MCF 10A (cell line): ENCODE results near the gene PROSER2. TPM values are rescaled to one million over a fixed set of nuclear protein-coding genes. Genes with fewer than 3 reads are reported as not detected.

Experiments used
- BruUV-seq: library from RNA; stranded (reverse); fragments of 400-500 nt; replicated peaks from 2 replicates; lab custom pipeline; 2021; lab: Mats Ljungman, UMichigan
- CTCF ChIA-PET: fragments of 300-600 bp; sonication (Branson Sonifier 250); formaldehyde crosslinking; extraction: SDS; loops from one replicate; lab custom pipeline; 2021; ENCODE audit warnings: antibody characterized with exemption, inconsistent platforms; lab: Yijun Ruan, JAX
- POLR2A ChIA-PET: fragments of 300-600, 350-650 bp; sonication (Branson Sonifier 250); formaldehyde crosslinking; extraction: SDS; loops from one replicate; lab custom pipeline; 2020; ENCODE audit warnings: antibody characterized with exemption, inconsistent platforms; lab: Yijun Ruan, JAX
- DNase-seq: peaks from one replicate; pipeline ENCODE4 v3.0.0-alpha.2; 2018; ENCODE audit not compliant: unreplicated experiment
- H3K27ac Mint-ChIP-seq: one replicate; pipeline ENCODE4 v1.8.0; 2022; ENCODE audit warnings: mild to moderate bottlenecking, low read depth, mixed read lengths; ENCODE audit not compliant: unreplicated experiment
- H3K27me3 Mint-ChIP-seq: one replicate; pipeline ENCODE4 v1.8.0; 2022; ENCODE audit warnings: mixed read lengths; ENCODE audit not compliant: insufficient read depth, unreplicated experiment
- H3K36me3 Mint-ChIP-seq: one replicate; pipeline ENCODE4 v1.8.0; 2022; ENCODE audit warnings: mild to moderate bottlenecking, moderate library complexity, mixed read lengths; ENCODE audit not compliant: insufficient read depth, unreplicated experiment
- H3K4me1 Mint-ChIP-seq: one replicate; pipeline ENCODE4 v1.8.0; 2022; ENCODE audit warnings: mixed read lengths; ENCODE audit not compliant: insufficient read depth, unreplicated experiment
- H3K4me3 Mint-ChIP-seq: one replicate; pipeline ENCODE4 v1.8.0; 2022; ENCODE audit warnings: mild to moderate bottlenecking, moderate library complexity, mixed read lengths; ENCODE audit not compliant: unreplicated experiment
- H3K9me3 Mint-ChIP-seq: one replicate; pipeline ENCODE4 v1.8.0; 2022; ENCODE audit warnings: mixed read lengths; ENCODE audit not compliant: unreplicated experiment
- intact Hi-C: fragments of 100-400 bp; cut with micrococcal nuclease; formaldehyde crosslinking; loops from 2 replicates; pipeline ENCODE4 v1.14.1; 2022
- total RNA-seq: library from RNA; stranded (reverse); gene quantifications from 2 replicates; pipeline ENCODE4 v1.2.3, GENCODE V29; 2022
- TF ChIP-seq, protein P1 (sequence below): fragments of 200-600 bp; IDR thresholded peaks from one replicate; pipeline ENCODE4 v1.8.0; 2022; ENCODE audit warnings: antibody characterized with exemption, mild to moderate bottlenecking; ENCODE audit not compliant: unreplicated experiment

Gene PROSER2
- total RNA-seq, 1 experiment from 2014 or later, result 58.0 TPM

DNA sequence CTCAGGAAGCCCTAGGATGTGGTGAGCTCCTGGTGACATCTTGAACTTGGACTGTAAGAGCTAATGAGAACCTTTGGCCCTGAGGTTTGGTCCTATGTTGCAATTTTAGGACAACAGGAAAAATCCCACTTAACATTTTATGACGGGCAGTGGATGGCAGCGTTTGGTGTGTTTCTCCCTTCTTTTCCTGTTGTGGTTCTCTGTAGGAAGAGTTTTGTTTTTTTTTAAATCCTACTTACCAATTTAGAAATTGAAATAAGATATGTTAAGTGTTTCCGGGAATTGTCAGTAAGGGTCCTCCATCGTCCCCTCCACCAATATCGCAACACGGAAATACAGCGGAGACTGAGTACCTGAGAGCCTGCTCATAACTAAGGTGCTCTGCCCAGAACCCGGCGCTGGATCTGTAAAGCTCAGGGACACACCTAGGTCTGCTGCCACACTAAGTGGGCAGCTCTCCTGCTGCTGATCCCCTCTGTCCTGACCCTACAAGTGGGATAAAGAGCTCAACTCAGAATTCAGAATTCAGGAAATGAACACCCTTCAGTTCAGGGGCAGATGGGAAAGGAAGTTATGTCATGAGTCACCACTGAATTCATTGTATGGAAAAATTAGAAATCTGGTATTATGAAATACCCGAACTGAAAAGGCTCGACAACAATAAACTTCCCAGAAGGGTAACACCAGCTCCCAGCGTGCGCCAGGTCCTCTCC is 9.1 kb upstream of the PROSER2 start:
- intact Hi-C loops, result no loop called here
- ChIA-PET POLR2A (interaction anchor here (0.6 to 0.8 kb wide), 3 partner anchors 11 to 229 kb away, joined by 3 to 4 read pairs (median 3); partner anchors contain the start of gene UPF2), CTCF (interaction anchor here (1.3 to 2.1 kb wide), 5 partner anchors 16 to 172 kb away, joined by 3 to 7 read pairs (median 4); no protein-coding TSS in a partner anchor)
- Mint-ChIP-seq H3K27ac (no peak overlapping the region), H3K36me3 (no peaks in the 10 kb centered on the region), H3K4me1 (peaks cover 9% of the 10 kb centered on the region), H3K27me3 (no peaks in the 10 kb centered on the region), H3K4me3 (no peak overlapping the region), H3K9me3 (no peaks in the 10 kb centered on the region)
- TF ChIP-seq, protein P1, sequence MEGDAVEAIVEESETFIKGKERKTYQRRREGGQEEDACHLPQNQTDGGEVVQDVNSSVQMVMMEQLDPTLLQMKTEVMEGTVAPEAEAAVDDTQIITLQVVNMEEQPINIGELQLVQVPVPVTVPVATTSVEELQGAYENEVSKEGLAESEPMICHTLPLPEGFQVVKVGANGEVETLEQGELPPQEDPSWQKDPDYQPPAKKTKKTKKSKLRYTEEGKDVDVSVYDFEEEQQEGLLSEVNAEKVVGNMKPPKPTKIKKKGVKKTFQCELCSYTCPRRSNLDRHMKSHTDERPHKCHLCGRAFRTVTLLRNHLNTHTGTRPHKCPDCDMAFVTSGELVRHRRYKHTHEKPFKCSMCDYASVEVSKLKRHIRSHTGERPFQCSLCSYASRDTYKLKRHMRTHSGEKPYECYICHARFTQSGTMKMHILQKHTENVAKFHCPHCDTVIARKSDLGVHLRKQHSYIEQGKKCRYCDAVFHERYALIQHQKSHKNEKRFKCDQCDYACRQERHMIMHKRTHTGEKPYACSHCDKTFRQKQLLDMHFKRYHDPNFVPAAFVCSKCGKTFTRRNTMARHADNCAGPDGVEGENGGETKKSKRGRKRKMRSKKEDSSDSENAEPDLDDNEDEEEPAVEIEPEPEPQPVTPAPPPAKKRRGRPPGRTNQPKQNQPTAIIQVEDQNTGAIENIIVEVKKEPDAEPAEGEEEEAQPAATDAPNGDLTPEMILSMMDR, result no peak
- peak; percentile 68 for DNase-seq
- no TSS peak for BruUV-seq

GRCh38 chr10:11819027-11819426 is 4.1 kb upstream of the PROSER2 start:
- H3K4me1 Mint-ChIP-seq, result peaks cover 15% of the 10 kb centered on the region
- CTCF ChIA-PET, result interaction anchor here (0.7 to 3.4 kb wide), 13 partner anchors 9 to 168 kb away, joined by 3 to 44 read pairs (median 7); no protein-coding TSS in a partner anchor
- no peak for DNase-seq
- H3K27ac Mint-ChIP-seq, result no peak overlapping the region
- POLR2A ChIA-PET, result interaction anchor here (1.3 to 1.5 kb wide), 2 partner anchors 12 to 37 kb away, joined by 6 to 7 read pairs; no protein-coding TSS in a partner anchor
- TF ChIP-seq, protein P1, result no peak
- H3K9me3 Mint-ChIP-seq, result no peaks in the 10 kb centered on the region
- no peaks in the 10 kb centered on the region for H3K27me3 Mint-ChIP-seq
- no peaks in the 10 kb centered on the region for H3K36me3 Mint-ChIP-seq
- no TSS peak for BruUV-seq
- H3K4me3 Mint-ChIP-seq, result no peak overlapping the region
- intact Hi-C loops, result no loop called here

- no peaks in the 10 kb centered on the region for H3K27me3 Mint-ChIP-seq
- intact Hi-C loops, result loop anchor here (5.0 kb wide), 1 partner anchor 35 kb away; no protein-coding TSS in a partner anchor
- ChIA-PET CTCF (interaction anchor here (0.5 to 3.4 kb wide), 7 partner anchors 9 to 41 kb away, joined by 3 to 44 read pairs (median 3); no protein-coding TSS in a partner anchor), POLR2A (interaction anchor here (0.6 to 1.8 kb wide), 12 partner anchors 9 to 221 kb away, joined by 3 to 6 read pairs (median 3); partner anchors contain the start of gene USP6NL)
- no peak overlapping the region for H3K27ac Mint-ChIP-seq
- no peak overlapping the region for H3K4me3 Mint-ChIP-seq
- TF ChIP-seq, protein P1, result no peak
- H3K4me1 Mint-ChIP-seq, result peaks cover 38% of the 10 kb centered on the region
- DNase-seq, result no peak
- no peaks in the 10 kb centered on the region for H3K9me3 Mint-ChIP-seq
- no TSS peak for BruUV-seq
- peaks cover 6% of the 10 kb centered on the region for H3K36me3 Mint-ChIP-seq
Observed at GRCh38 chr10:11822026-11822756, 965 bp upstream of the PROSER2 start.

DNA sequence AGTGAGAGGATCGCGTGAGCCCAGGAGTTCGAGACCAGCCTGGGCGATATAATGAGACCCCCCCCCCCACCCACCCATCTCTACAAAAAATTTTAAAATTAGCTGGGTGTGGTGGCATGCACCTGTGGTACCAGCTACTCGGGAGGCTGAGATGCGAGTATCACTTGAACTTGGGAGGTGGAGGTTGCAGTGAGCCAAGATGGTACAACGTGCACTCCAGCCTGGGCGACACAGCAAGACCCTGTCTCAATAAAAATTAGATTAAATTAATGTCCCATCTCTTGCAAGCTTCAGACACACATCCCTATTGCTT is 391 bp upstream of the PROSER2 start:
- Mint-ChIP-seq H3K27ac (no peak overlapping the region), H3K9me3 (no peaks in the 10 kb centered on the region), H3K4me3 (peak overlapping the region; percentile 93), H3K27me3 (no peaks in the 10 kb centered on the region), H3K4me1 (peaks cover 38% of the 10 kb centered on the region), H3K36me3 (peaks cover 6% of the 10 kb centered on the region)
- intact Hi-C loops, result loop anchor here (5.0 kb wide), 1 partner anchor 35 kb away; no protein-coding TSS in a partner anchor
- CTCF ChIA-PET, result interaction anchor here (0.5 to 1.0 kb wide), 4 partner anchors 9 to 41 kb away, joined by 3 read pairs; no protein-coding TSS in a partner anchor
- TF ChIP-seq, protein P1, result no peak
- POLR2A ChIA-PET, result interaction anchor here (0.7 to 1.8 kb wide), 11 partner anchors 8 to 220 kb away, joined by 3 to 6 read pairs (median 3); partner anchors contain the start of gene USP6NL
- BruUV-seq, result no TSS peak
- no peak for DNase-seq
